Tibial artery (tissue), 4 donors: Measurements from ENCODE around the gene CFAP54.

Source experiments
- DNase-seq, 2 donors: peaks; one replicate each; pipeline ENCODE4 v3.0.0-alpha.2; 2019
- H3K27ac ChIP-seq, 2 donors: fragments of 200-600 bp; sonication (generic) in 1 of 2; 1 replicate in 1 of 2; 2 replicates in 1 of 2; pipeline ENCODE4 v1.5.1; 2018 to 2019; ENCODE audit warnings: mild to moderate bottlenecking in 1 of 2
- H3K27me3 ChIP-seq, 2 donors: fragments of 200-600 bp; sonication (generic) in 1 of 2; one replicate each; pipeline versions ENCODE4 v1.5.1 to v1.6.0; 2016 to 2019
- H3K36me3 ChIP-seq, 3 donors: fragments of 200-600 bp; sonication (generic) in 2 of 3; one replicate each; pipeline ENCODE4 v1.5.1; 2016 to 2019; ENCODE audit warnings: mild to moderate bottlenecking in 2 of 3
- H3K4me1 ChIP-seq, 4 donors: fragments of 200-600 bp; sonication (generic) in 2 of 4; 1 replicate in 3 of 4; 2 replicates in 1 of 4; pipeline ENCODE4 v1.5.1; 2016 to 2019
- H3K4me3 ChIP-seq, 2 donors: fragments of 200-600 bp; sonication (generic) in 1 of 2; 1 replicate in 1 of 2; 2 replicates in 1 of 2; pipeline ENCODE4 v1.5.1; 2018 to 2019; ENCODE audit warnings: mild to moderate bottlenecking in 2 of 2
- H3K9me3 ChIP-seq, 3 donors: fragments of 200-600 bp; sonication (generic) in 1 of 3; one replicate each; pipeline ENCODE4 v1.5.1; 2016 to 2019
- CTCF ChIP-seq, 2 experiments: fragments of 200-600 bp in 1 of 2; fragments of 450-650 bp in 1 of 2; IDR thresholded peaks; one replicate each; pipeline ENCODE4 v1.5.1; 2017 to 2019; ENCODE audit warnings: antibody characterized with exemption in 2 of 2, mild to moderate bottlenecking in 1 of 2, moderate library complexity in 1 of 2
- intact Hi-C: fragments of 100-400 bp; cut with DNase I; formaldehyde crosslinking; loops from one replicate; pipeline ENCODE4 v1.15.0; 2023; ENCODE audit warnings: low total_unique reads

Gene CFAP54

GRCh38 chr12:96529912-96530311 is 40.5 kb downstream of the CFAP54 start:
- H3K4me1 ChIP-seq: no peaks in the 10 kb centered on the region

GRCh38 chr12:96534339-96534738 is 45.0 kb downstream of the CFAP54 start:
- no peaks in the 10 kb centered on the region for H3K9me3 ChIP-seq
- DNase-seq: no peak
- no peaks in the 10 kb centered on the region for H3K36me3 ChIP-seq
- H3K4me3 ChIP-seq: no peak overlapping the region
- no peaks in the 10 kb centered on the region for H3K4me1 ChIP-seq
- intact Hi-C loops: no loop called here
- H3K27ac ChIP-seq: no peak overlapping the region
- no peak for TF ChIP-seq CTCF (IDR thresholded peaks at IDR 0.05)
- no peaks in the 10 kb centered on the region for H3K27me3 ChIP-seq

More at GRCh38 chr12:96529912-96530311, 40.5 kb downstream of the CFAP54 start:
- TF ChIP-seq CTCF (IDR thresholded peaks at IDR 0.05): no peak
- no peaks in the 10 kb centered on the region for H3K36me3 ChIP-seq
- intact Hi-C loops: no loop called here
- no peak for DNase-seq
- no peak overlapping the region for H3K27ac ChIP-seq
- no peaks in the 10 kb centered on the region for H3K9me3 ChIP-seq
- no peaks in the 10 kb centered on the region for H3K27me3 ChIP-seq
- no peak overlapping the region for H3K4me3 ChIP-seq

- Histone ChIP-seq H3K4me1 (no peaks in the 10 kb centered on the region), H3K4me3 (no peak overlapping the region), H3K27me3 (no peaks in the 10 kb centered on the region), H3K27ac (no peak overlapping the region), H3K9me3 (no peaks in the 10 kb centered on the region), H3K36me3 (no peaks in the 10 kb centered on the region)
- no peak for TF ChIP-seq CTCF (IDR thresholded peaks at IDR 0.05)
- DNase-seq: no peak
- intact Hi-C loops: no loop called here
Measured at GRCh38 chr12:96548384-96548783, 59.0 kb downstream of the CFAP54 start.

GRCh38 chr12:96549341-96549740 is 60.0 kb downstream of the CFAP54 start:
- no peaks in the 10 kb centered on the region for H3K36me3 ChIP-seq
- H3K4me1 ChIP-seq: no peaks in the 10 kb centered on the region
- no peak for DNase-seq
- TF ChIP-seq CTCF (IDR thresholded peaks at IDR 0.05): no peak
- intact Hi-C loops: no loop called here
- H3K4me3 ChIP-seq: no peak overlapping the region
- H3K27ac ChIP-seq: no peak overlapping the region
- H3K27me3 ChIP-seq: no peaks in the 10 kb centered on the region
- no peaks in the 10 kb centered on the region for H3K9me3 ChIP-seq

GRCh38 chr12:96570579-96570978 is 81.2 kb downstream of the CFAP54 start:
- Histone ChIP-seq H3K27me3 (no peaks in the 10 kb centered on the region), H3K4me1 (no peaks in the 10 kb centered on the region), H3K9me3 (no peaks in the 10 kb centered on the region), H3K36me3 (no peaks in the 10 kb centered on the region), H3K4me3 (no peak overlapping the region), H3K27ac (no peak overlapping the region)
- no peak for DNase-seq
- intact Hi-C loops: loop anchor here (10.0 kb wide), 1 partner anchor 414 kb away; no protein-coding TSS in a partner anchor
- TF ChIP-seq CTCF (IDR thresholded peaks at IDR 0.05): no peak
